H9 (cell line): Measurements from ENCODE around the gene GNPTAB. TPM values are rescaled to one million over a fixed set of nuclear protein-coding genes. Genes with fewer than 3 reads are reported as not detected.

Experiments used
- DNase-seq: peaks from one replicate; pipeline ENCODE4 v3.0.0-alpha.2; 2017
- H2AFZ ChIP-seq: one replicate; pipeline ENCODE4 v1.6.1; 2013; ENCODE audit warnings: mild to moderate bottlenecking, low read length, control low read depth, moderate library complexity
- H2AK5ac ChIP-seq: 2 replicates; pipeline ENCODE4 v1.6.1; 2013; ENCODE audit warnings: low read length, control low read depth, mixed read lengths; ENCODE audit not compliant: insufficient read length
- H2BK120ac ChIP-seq: one replicate; pipeline ENCODE4 v1.6.1; 2013; ENCODE audit warnings: low read depth, mild to moderate bottlenecking, low read length, control low read depth, inconsistent platforms; ENCODE audit not compliant: poor library complexity, severe bottlenecking
- H2BK12ac ChIP-seq: 2 replicates; pipeline ENCODE4 v1.6.1; 2013; ENCODE audit warnings: low read length, control low read depth, mixed read lengths, low read depth; ENCODE audit not compliant: insufficient read length
- H2BK15ac ChIP-seq: 2 replicates; pipeline ENCODE4 v1.6.1; 2013; ENCODE audit warnings: low read depth, low read length, control low read depth
- H2BK20ac ChIP-seq: one replicate; pipeline ENCODE4 v1.6.1; 2013; ENCODE audit warnings: low read depth, mild to moderate bottlenecking, low read length, control low read depth, inconsistent platforms; ENCODE audit not compliant: poor library complexity, severe bottlenecking
- H2BK5ac ChIP-seq: 2 replicates; pipeline ENCODE4 v1.6.1; 2013; ENCODE audit warnings: low read length, control low read depth, mixed read lengths; ENCODE audit not compliant: insufficient read length
- H3K14ac ChIP-seq: 2 replicates; pipeline ENCODE4 v1.6.1; 2013; ENCODE audit warnings: low read length, control low read depth; ENCODE audit not compliant: insufficient read depth
- H3K18ac ChIP-seq: 2 replicates; pipeline ENCODE4 v1.6.1; 2013; ENCODE audit warnings: low read depth, mild to moderate bottlenecking, mixed read lengths, low read length, control low read depth; ENCODE audit not compliant: insufficient read length
- H3K23ac ChIP-seq: 2 replicates; pipeline ENCODE4 v1.6.1; 2013; ENCODE audit warnings: low read length, control low read depth, mixed read lengths, low read depth; ENCODE audit not compliant: insufficient read length
- H3K23me2 ChIP-seq: 2 replicates; pipeline ENCODE4 v1.6.1; 2013; ENCODE audit warnings: low read depth, mild to moderate bottlenecking, mixed read lengths, low read length, control low read depth; ENCODE audit not compliant: insufficient read length, poor library complexity, severe bottlenecking
- H3K27ac ChIP-seq: 2 replicates; pipeline ENCODE4 v1.5.1; 2013; ENCODE audit warnings: low read length, control low read depth, mixed read lengths, low read depth; ENCODE audit not compliant: insufficient read length
- H3K27me3 ChIP-seq: 2 replicates; pipeline ENCODE4 v1.6.1; 2013; ENCODE audit warnings: low read length, control low read depth, inconsistent platforms; ENCODE audit not compliant: insufficient read depth
- H3K4ac ChIP-seq: 2 replicates; pipeline ENCODE4 v1.6.1; 2013; ENCODE audit warnings: low read depth, mild to moderate bottlenecking, control low read depth, inconsistent platforms, low read length, moderate library complexity
- H3K4me1 ChIP-seq: 2 replicates; pipeline ENCODE4 v1.6.1; 2013; ENCODE audit warnings: low read length, control low read depth, inconsistent platforms; ENCODE audit not compliant: insufficient read depth
- H3K4me2 ChIP-seq: 2 replicates; pipeline ENCODE4 v1.6.1; 2013; ENCODE audit warnings: low read length, control low read depth, mixed read lengths; ENCODE audit not compliant: insufficient read length, insufficient read depth
- H3K56ac ChIP-seq: 2 replicates; pipeline ENCODE4 v1.6.1; 2013; ENCODE audit warnings: low read depth, mild to moderate bottlenecking, mixed read lengths, low read length, control low read depth; ENCODE audit not compliant: insufficient read length
- H3K79me1 ChIP-seq: 2 replicates; pipeline ENCODE4 v1.6.1; 2013; ENCODE audit warnings: low read depth, mild to moderate bottlenecking, moderate library complexity, low read length, control low read depth, inconsistent platforms; ENCODE audit not compliant: insufficient read depth, poor library complexity, severe bottlenecking
- H3K79me2 ChIP-seq: 2 replicates; pipeline ENCODE4 v1.6.1; 2013; ENCODE audit warnings: low read length, control low read depth, inconsistent platforms; ENCODE audit not compliant: insufficient read depth
- H3K9ac ChIP-seq: 2 replicates; pipeline ENCODE4 v1.6.1; 2013; ENCODE audit warnings: low read length, control low read depth, mixed read lengths; ENCODE audit not compliant: insufficient read length; ENCODE audit errors: extremely low read depth
- H3K9me3 ChIP-seq: one replicate; pipeline ENCODE4 v1.6.1; 2013; ENCODE audit warnings: low read depth, low read length, inconsistent platforms; ENCODE audit not compliant: control insufficient read depth
- H3T11ph ChIP-seq: one replicate; pipeline ENCODE4 v1.6.1; 2013; ENCODE audit warnings: mild to moderate bottlenecking, low read length, control low read depth, inconsistent platforms
- H4K20me1 ChIP-seq: one replicate; pipeline ENCODE4 v1.6.1; 2013; ENCODE audit not compliant: control insufficient read depth, insufficient read length, insufficient read depth
- H4K5ac ChIP-seq: 2 replicates; pipeline ENCODE4 v1.6.1; 2013; ENCODE audit warnings: low read depth, mild to moderate bottlenecking, mixed read lengths, low read length, control low read depth; ENCODE audit not compliant: insufficient read length
- H4K8ac ChIP-seq: replicated peaks from 2 replicates; pipeline ENCODE4 v1.6.1; 2013; ENCODE audit warnings: low read length, control low read depth, mixed read lengths, low read depth; ENCODE audit not compliant: insufficient read length
- H4K91ac ChIP-seq: 2 replicates; pipeline ENCODE4 v1.6.1; 2013; ENCODE audit warnings: low read depth, mild to moderate bottlenecking, moderate library complexity, mixed read lengths, low read length, control low read depth; ENCODE audit not compliant: insufficient read length
- H3K27ac Mint-ChIP-seq, 3 experiments: 2 replicates in 2 of 3; 3 replicates in 1 of 3; pipeline ENCODE4 v1.8.0; 2020 to 2021; ENCODE audit warnings: mixed read lengths in 3 of 3, mild to moderate bottlenecking in 1 of 3, moderate library complexity in 1 of 3
- H3K27me3 Mint-ChIP-seq: 2 replicates; pipeline ENCODE4 v1.8.0; 2021; ENCODE audit warnings: low read depth, mild to moderate bottlenecking, moderate library complexity, mixed read lengths
- H3K36me3 Mint-ChIP-seq, 3 experiments: 2 replicates in 2 of 3; 3 replicates in 1 of 3; pipeline ENCODE4 v1.8.0; 2020 to 2021; ENCODE audit warnings: low read depth in 3 of 3, mixed read lengths in 3 of 3; ENCODE audit not compliant: insufficient read depth in 1 of 3
- H3K4me1 Mint-ChIP-seq, 2 experiments: 2 replicates each; pipeline ENCODE4 v1.8.0; 2020; ENCODE audit warnings: mixed read lengths in 2 of 2
- H3K4me3 Mint-ChIP-seq, 2 experiments: 2 replicates in 1 of 2; 3 replicates in 1 of 2; pipeline ENCODE4 v1.8.0; 2020 to 2021; ENCODE audit warnings: mild to moderate bottlenecking in 2 of 2, mixed read lengths in 2 of 2, moderate library complexity in 1 of 2
- H3K9me3 Mint-ChIP-seq, 2 experiments: 2 replicates in 1 of 2; 3 replicates in 1 of 2; pipeline ENCODE4 v1.8.0; 2020; ENCODE audit warnings: mild to moderate bottlenecking in 2 of 2, mixed read lengths in 2 of 2, moderate library complexity in 1 of 2
- total RNA-seq: library from RNA; stranded (reverse); gene quantifications from 2 replicates; pipeline ENCODE4 v1.2.1, GENCODE V29; 2021
- TF ChIP-seq, protein P1 (sequence below): fragments of 200-600 bp; sonication (generic); conservative IDR thresholded peaks from 3 replicates; pipeline ENCODE4 v1.8.0; 2021; ENCODE audit warnings: antibody characterized with exemption, mild to moderate bottlenecking

Gene GNPTAB
- total RNA-seq, 1 experiment from 2014 or later, result 44.3 TPM

DNA sequence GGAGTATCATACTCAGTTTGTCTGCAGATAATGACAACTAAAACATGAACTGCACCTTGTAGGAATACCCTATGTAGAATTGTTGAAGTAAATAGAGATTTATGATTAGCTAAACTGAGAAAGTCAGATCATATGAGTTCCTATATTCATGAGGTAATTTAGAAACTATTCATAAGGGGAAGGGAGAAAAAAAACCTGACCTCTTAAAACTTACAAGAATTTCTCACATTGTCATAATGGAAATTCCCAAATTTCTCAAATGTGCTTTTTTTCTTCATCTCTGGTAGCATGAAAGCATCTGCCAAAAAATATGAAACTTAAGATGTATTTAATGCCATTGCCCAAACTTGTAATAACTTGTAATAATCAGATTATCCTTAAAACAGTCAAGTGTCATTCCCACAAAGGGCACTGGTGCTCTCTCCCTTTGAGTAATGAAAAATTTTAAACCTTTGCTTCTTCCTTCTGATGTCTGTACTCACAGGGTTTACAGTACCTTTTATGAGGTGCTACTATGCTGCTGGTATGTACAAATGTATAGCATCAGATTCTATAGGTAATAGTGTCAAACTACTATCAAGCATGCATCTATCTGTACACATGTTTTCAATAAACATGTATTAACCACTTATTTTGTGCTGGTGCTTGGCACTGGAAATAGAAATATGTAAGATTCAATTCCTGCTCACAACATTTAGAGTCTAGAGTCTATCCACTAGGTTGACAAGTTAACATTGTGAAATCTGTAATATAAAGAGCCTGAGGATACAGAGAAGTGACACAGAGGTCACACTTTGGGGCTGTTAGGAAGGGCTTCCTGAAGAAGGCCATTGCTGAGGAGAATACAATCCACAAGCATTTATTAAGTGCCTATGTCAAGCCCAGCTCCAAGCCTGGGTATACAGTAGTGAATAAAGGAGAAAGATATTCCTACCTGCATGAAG is 29.2 kb upstream of the GNPTAB start:
- Histone ChIP-seq H3K27me3 (no peaks in the 10 kb centered on the region), H3K9ac (no peak overlapping the region), H3K79me1 (no peaks in the 10 kb centered on the region), H3K4me2 (no peak overlapping the region), H3K23me2 (no peaks in the 10 kb centered on the region), H2AK5ac (no peak overlapping the region), H3K14ac (no peak overlapping the region), H3K18ac (no peak overlapping the region), H3K23ac (no peak overlapping the region), H2BK12ac (no peak overlapping the region), H3K4me1 (no peaks in the 10 kb centered on the region; the same call in 1 of the 2 replicates), H2BK5ac (no peak overlapping the region), H2BK20ac (no peak overlapping the region), H3K27ac (no peak overlapping the region), H4K8ac (no peak overlapping the region), H3K4ac (no peak overlapping the region), H3K79me2 (no peaks in the 10 kb centered on the region), H4K91ac (no peak overlapping the region), H2BK15ac (no peak overlapping the region), H3T11ph (no peak overlapping the region), H3K9me3 (no peaks in the 10 kb centered on the region), H2BK120ac (no peak overlapping the region), H3K56ac (no peak overlapping the region), H4K5ac (no peak overlapping the region), H4K20me1 (no peaks in the 10 kb centered on the region), H2AFZ (no peak overlapping the region)
- Mint-ChIP-seq H3K36me3 (peaks cover 0 to 2% (median 1%) of the 10 kb centered on the region in 3 experiments; a peak in 2 of 7 replicates), H3K4me1 (peaks cover 0 to 6% of the 10 kb centered on the region in 2 experiments; a peak in 2 of 4 replicates), H3K27ac (no peak overlapping the region), H3K27me3 (no peaks in the 10 kb centered on the region), H3K9me3 (peaks cover 1 to 3% of the 10 kb centered on the region in 2 experiments; a peak in 4 of 5 replicates), H3K4me3 (no peak overlapping the region)
- no peak for DNase-seq
- TF ChIP-seq, protein P1, sequence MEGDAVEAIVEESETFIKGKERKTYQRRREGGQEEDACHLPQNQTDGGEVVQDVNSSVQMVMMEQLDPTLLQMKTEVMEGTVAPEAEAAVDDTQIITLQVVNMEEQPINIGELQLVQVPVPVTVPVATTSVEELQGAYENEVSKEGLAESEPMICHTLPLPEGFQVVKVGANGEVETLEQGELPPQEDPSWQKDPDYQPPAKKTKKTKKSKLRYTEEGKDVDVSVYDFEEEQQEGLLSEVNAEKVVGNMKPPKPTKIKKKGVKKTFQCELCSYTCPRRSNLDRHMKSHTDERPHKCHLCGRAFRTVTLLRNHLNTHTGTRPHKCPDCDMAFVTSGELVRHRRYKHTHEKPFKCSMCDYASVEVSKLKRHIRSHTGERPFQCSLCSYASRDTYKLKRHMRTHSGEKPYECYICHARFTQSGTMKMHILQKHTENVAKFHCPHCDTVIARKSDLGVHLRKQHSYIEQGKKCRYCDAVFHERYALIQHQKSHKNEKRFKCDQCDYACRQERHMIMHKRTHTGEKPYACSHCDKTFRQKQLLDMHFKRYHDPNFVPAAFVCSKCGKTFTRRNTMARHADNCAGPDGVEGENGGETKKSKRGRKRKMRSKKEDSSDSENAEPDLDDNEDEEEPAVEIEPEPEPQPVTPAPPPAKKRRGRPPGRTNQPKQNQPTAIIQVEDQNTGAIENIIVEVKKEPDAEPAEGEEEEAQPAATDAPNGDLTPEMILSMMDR, result no peak
